Iris pigment epithelial cell (primary cell): ENCODE data around the gene BSG.
"Not testable (repeated sequence)": the region's sequence is repeated elsewhere in the genome, so short reads cannot be mapped to it uniquely, and the experiment has no call there.

Source experiments
- DNase-seq: peaks from one replicate; pipeline ENCODE4 v3.0.0-alpha.2; 2011; ENCODE audit warnings: low read depth

Gene BSG

GRCh38 chr19:604355-604754 is 32.0 kb downstream of the BSG start:
- DNase-seq = no peak

- not testable (repeated sequence) for DNase-seq
Measured at GRCh38 chr19:605061-605971, 32.9 kb downstream of the BSG start.

DNA sequence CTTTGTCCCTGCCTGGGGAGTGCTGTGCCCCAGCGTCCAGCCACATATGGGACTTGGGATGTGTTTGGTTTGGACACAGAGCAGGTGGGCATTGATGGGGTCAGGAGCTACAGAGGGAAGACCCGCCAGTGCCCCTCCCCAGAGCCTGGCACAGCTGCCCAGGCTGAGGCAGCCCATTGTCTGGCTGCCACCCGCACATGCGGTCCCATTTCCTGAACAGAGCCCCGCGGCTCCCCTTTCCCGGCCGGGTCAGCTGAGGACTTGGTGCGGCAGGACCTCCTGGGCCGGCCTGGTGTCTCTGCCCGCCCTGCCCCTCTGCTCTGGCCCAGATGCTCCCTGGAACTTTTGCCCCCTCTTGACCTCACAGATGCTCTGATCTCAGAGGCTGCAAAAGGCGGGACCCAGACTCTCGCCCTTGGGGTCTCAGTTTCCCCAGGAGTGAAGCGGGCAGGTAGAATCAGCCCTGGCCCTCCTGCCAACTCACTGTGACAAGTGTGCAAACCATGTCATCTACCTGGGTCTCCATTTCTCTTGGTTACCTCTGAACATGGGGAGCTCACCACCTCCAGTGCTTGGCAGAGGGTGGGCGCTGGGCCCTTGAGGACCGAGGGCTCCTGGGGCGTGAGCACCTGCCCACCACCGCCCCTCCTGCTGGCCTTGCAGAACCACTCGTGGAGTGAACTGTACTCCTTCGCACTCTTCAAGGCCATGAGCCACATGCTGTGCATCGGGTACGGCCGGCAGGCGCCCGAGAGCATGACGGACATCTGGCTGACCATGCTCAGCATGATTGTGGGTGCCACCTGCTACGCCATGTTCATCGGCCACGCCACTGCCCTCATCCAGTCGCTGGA is 35.1 kb downstream of the BSG start:
- no peak for DNase-seq

- no peak for DNase-seq
Measured at GRCh38 chr19:608155-609003, 36.0 kb downstream of the BSG start.

DNA sequence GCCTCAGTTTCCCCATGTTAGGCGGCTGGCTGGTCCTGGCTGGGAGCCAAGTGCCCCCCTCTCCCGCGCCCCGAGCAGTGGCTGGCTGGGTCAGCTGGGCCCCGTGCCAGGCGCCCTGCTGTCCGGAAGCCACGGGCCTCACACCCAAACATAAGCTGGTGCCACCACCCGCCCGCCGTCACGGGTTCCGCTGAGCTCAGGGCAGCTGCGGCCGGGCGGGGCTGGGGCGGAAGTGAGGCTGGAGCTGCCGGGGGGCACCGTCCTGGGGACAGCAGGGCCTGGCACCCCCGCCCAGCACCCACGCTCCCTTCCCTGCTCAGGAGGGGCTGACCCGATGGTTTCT is 36.6 kb downstream of the BSG start:
- DNase-seq = no peak

DNA sequence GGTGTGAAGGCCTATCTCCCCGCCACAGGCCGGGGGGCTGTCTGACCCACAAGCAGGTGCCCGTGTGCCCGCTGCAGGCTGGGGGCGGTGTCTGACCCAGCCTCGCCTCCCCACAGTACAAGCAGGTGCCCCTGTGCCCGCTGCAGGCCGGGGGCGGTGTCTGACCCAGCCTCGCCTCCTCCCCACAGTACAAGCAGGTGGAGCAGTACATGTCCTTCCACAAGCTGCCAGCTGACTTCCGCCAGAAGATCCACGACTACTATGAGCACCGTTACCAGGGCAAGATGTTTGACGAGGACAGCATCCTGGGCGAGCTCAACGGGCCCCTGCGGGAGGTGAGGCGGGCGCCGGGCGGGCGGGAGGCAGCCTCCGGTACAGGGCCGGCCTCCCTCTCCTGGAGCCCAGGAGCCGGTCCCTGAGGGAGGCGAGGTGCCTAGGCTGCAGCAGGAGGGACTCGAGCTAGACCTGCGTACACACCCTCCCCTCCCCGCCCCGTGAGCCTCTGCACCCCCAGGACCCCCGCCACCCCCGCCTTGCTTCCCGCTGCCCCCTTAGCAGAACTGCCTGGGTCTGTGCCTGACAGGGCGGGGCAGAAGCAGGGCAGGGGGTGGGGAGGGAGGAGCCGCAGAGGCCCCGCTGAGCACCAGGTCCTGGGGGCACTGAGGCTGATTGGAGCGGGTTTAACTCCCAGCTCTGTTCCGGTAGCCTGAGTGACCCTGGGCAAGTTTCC is 37.8 kb downstream of the BSG start:
- peak; percentile 33 for DNase-seq

GRCh38 chr19:610801-611480 is 38.5 kb downstream of the BSG start:
- peak; percentile 91 for DNase-seq

DNA sequence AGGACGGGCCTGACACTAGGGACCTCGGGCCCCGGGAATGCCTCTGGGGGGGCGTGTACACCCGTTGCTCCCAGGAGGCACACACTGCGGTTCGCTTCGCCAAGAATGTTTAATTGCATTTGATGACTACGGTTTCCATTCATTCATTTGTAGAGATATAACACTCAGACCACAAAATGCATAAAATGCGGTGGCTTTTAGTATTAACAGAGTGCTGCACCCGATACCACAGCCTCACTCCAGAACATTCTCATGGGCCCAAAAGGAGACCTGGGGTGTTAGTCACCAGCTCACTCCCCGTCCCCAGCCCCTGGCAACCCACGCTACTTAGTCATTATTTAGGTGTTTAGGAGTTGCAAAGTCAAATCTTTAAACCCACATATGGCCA is 39.1 kb downstream of the BSG start:
- peak; percentile 98 for DNase-seq

DNA sequence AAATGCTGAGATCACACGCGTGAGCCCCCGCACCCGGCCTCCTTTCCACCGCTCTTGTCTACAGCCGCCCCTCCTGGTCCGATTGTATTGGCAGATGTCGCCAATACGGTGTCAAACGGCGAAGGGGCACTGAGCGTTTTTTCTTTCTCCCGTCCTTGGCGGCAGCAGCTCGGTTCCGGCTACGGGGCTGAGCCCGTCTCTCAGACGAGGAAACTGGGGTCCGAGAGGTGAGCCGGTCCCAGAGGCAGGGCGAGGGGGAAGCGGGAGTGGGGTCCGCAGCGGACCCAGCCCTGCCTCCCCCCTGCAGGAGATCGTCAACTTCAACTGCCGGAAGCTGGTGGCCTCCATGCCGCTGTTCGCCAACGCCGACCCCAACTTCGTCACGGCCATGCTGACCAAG is 40.5 kb downstream of the BSG start:
- no peak for DNase-seq

- no peak for DNase-seq
Measured at GRCh38 chr19:613732-614567, 41.6 kb downstream of the BSG start.

GRCh38 chr19:615619-616018 is 43.2 kb downstream of the BSG start:
- peak; percentile 34 for DNase-seq

DNA sequence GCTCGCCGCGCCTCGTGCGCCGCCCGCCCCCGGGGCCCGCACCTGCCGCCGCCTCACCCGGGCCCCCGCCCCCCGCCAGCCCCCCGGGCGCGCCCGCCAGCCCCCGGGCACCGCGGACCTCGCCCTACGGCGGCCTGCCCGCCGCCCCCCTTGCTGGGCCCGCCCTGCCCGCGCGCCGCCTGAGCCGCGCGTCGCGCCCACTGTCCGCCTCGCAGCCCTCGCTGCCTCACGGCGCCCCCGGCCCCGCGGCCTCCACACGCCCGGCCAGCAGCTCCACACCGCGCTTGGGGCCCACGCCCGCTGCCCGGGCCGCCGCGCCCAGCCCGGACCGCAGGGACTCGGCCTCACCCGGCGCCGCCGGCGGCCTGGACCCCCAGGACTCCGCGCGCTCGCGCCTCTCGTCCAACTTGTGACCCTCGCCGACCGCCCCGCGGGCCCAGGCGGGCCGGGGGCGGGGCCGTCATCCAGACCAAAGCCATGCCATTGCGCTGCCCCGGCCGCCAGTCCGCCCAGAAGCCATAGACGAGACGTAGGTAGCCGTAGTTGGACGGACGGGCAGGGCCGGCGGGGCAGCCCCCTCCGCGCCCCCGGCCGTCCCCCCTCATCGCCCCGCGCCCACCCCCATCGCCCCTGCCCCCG is 43.8 kb downstream of the BSG start:
- DNase-seq = no peak

- DNase-seq = no peak
Measured at GRCh38 chr19:616747-617526, 44.5 kb downstream of the BSG start.

DNA sequence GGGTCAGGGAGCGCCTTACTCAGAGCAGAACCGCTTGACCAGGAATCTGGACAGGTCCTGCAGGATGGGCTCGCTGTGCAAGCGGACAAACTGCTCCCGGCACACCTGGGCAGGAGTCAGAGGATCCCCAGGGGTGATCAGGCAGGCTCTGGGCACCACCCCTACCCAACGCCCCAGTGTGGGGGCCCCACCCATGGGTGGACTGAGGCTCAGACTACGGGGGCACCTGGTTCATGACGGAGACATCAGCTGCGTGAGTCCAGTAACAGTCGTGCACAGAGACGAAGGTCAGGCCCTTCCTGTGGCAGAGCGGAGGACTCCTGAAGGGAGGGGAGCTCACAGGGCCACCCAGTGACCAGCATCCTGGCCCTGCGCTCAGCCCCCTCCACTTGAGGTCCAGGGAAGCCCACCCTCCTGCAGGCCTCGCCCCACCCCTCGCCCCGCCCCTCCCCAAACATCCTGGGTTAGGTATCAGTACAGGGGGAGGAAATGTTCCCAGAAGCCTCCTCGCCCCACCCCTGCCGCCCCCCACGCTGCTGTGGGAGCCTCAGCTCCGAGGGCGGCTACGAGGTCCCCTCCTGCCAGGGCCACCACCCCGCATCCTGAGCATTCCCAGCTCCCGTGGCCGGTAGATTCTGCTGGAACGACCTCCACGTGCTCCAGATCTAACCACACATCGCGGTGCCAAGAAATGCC is 45.3 kb downstream of the BSG start:
- no peak for DNase-seq

DNA sequence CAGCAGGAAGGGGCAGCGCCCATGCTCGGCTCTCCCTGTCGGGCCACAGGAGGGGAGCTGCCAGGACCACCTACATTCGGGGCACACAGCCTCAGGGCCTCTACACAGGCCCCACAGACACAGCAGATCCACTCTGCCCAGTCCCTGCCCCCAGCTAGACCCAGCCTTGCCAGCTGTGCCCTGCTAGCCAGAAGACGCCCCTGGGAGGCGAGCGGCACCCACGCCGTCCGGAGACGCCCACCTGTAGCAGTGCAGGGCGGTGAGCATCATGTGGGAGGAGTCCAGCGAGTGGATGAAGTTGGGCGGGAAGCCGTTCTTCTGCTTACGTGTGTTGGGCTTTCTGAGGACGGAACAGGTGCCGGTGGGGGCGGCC is 45.8 kb downstream of the BSG start:
- no peak for DNase-seq

- no peak for DNase-seq
Measured at GRCh38 chr19:618674-619285, 46.4 kb downstream of the BSG start.

DNA sequence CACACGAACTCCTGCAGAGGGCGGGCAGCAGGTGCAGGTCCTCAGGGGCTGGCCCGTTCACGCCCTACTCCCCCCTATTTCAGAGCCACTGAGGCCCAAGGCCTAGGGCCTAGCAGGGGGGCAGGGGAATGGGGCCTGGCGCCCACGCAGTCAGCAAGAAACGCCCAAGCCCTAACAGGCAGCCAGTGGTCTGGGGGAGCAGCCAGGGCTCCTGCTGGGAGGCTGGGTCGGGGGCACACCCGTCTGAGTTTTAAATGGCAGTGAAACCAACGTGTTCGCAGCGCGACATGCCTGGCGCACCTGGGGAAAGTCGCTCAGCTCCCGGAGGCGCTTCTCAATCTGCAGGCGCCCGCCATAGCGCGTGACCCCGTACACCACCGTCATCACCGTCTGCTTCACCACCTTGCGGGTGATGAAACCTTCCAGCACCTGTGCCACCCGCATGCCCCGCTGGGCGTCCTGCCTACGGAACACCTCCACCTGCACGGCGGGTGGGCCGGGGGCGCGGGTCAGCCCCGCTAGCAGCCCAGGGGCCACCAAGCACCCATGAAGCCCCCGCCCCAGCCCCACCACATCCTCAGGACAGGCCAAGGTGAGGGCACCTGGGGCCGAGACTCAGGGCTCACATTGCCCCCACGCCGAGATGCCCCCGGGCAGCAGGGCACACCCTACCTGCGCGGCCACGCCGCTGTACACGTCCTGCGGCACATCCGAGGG is 47.0 kb downstream of the BSG start:
- no peak for DNase-seq
